DMS 273 (cell line): ENCODE results near the gene FIGLA.
A peak's percentile ranks its signal among the peaks of the same experiment; 100 is the strongest.
"Not testable (repeated sequence)": the region's sequence is repeated elsewhere in the genome, so short reads cannot be mapped to it uniquely, and the experiment has no call there.

Experiments used
- DNase-seq: peaks from one replicate; lab custom pipeline; 2025; ENCODE audit not compliant: unreplicated experiment; lab: John Stamatoyannopoulos, UW

FIGLA gene

GRCh38 chr2:70808983-70809958 lies 18.8 kb upstream of the FIGLA start:
- DNase-seq: peak; percentile 73

GRCh38 chr2:70807828-70808118 lies 17.3 kb upstream of the FIGLA start:
- no peak for DNase-seq

GRCh38 chr2:70807102-70807827 lies 16.8 kb upstream of the FIGLA start:
- DNase-seq: peak; percentile 52

- DNase-seq: no peak
Measured at GRCh38 chr2:70806620-70807019, 16.2 kb upstream of the FIGLA start.

GRCh38 chr2:70806013-70806412 lies 15.6 kb upstream of the FIGLA start:
- DNase-seq: no peak

GRCh38 chr2:70801607-70802263 lies 11.3 kb upstream of the FIGLA start:
- no peak for DNase-seq

- no peak for DNase-seq
Measured at GRCh38 chr2:70799706-70800105, 9.3 kb upstream of the FIGLA start.

GRCh38 chr2:70797996-70798395 lies 7.6 kb upstream of the FIGLA start:
- not testable (repeated sequence) for DNase-seq

- no peak for DNase-seq
Measured at GRCh38 chr2:70797506-70797905, 7.1 kb upstream of the FIGLA start.

- DNase-seq: no peak
Measured at GRCh38 chr2:70796262-70796661, 5.8 kb upstream of the FIGLA start.

GRCh38 chr2:70795164-70795995 lies 4.9 kb upstream of the FIGLA start:
- no peak for DNase-seq

GRCh38 chr2:70793450-70793849 lies 3.0 kb upstream of the FIGLA start:
- DNase-seq: no peak

- peak; percentile 91 for DNase-seq
Measured at GRCh38 chr2:70789304-70790135, 923 bp downstream of the FIGLA start.

GRCh38 chr2:70785137-70785911 lies 5.1 kb downstream of the FIGLA start:
- peak; percentile 87 for DNase-seq

- no peak for DNase-seq
Measured at GRCh38 chr2:70784320-70784719, 6.1 kb downstream of the FIGLA start.

- DNase-seq: no peak
Measured at GRCh38 chr2:70779911-70780545, 10.4 kb downstream of the FIGLA start.

- DNase-seq: peak; percentile 20
Measured at GRCh38 chr2:70779491-70779890, 11.0 kb downstream of the FIGLA start.

GRCh38 chr2:70778676-70779075 lies 11.8 kb downstream of the FIGLA start:
- DNase-seq: no peak

GRCh38 chr2:70777450-70777849 lies 13.0 kb downstream of the FIGLA start:
- DNase-seq: no peak
